HCT116 (cell line): ENCODE data around the gene GRIK4. TPM values are rescaled to one million over a fixed set of nuclear protein-coding genes. Genes with fewer than 3 reads are reported as not detected.

Experiments
- ATAC-seq: fragments of 200-7000 bp; cut with Tn5 transposase; 2 replicates; pipeline ENCODE4 v1.9.1; 2020; ENCODE audit warnings: mild to moderate bottlenecking, moderate library complexity
- BruUV-seq: library from RNA; stranded (reverse); fragments of 400-500 nt; replicated peaks from 2 replicates; lab custom pipeline; 2021; lab: Mats Ljungman, UMichigan
- CTCF ChIA-PET: fragments of 300-600 bp; sonication (Branson Sonifier 250); formaldehyde crosslinking; loops from one replicate; lab custom pipeline; 2021; ENCODE audit warnings: antibody characterized with exemption; lab: Charles Lee
- POLR2A ChIA-PET: fragments of 300-600, 350-600 bp; sonication (Branson Sonifier 250); formaldehyde crosslinking; loops from one replicate; lab custom pipeline; 2021; ENCODE audit warnings: antibody characterized with exemption; lab: Charles Lee
- RAD21 ChIA-PET, 2 experiments: fragments of 300-600 bp; sonication (Branson Sonifier 250); formaldehyde crosslinking; loops; one replicate each; lab custom pipeline; 2023; ENCODE audit warnings: low total read pairs in 2 of 2; ENCODE audit not compliant: uncharacterized antibody in 2 of 2, unreplicated experiment in 2 of 2, low non-redundant PET in 1 of 2; lab: Charles Lee
- DNase-seq: peaks from one replicate; pipeline ENCODE4 v3.0.0-alpha.2; 2010; ENCODE audit warnings: low read depth, low spot score
- H2AFZ ChIP-seq: fragments of 200-600 bp; shearing (Covaris generic), sonication (generic); 2 replicates; pipeline ENCODE4 v1.6.1; 2017; ENCODE audit warnings: low read depth, mixed run types, mixed read lengths, antibody characterized with exemption, low read length; ENCODE audit not compliant: poor library complexity, severe bottlenecking
- H3K27ac ChIP-seq: 2 replicates; pipeline ENCODE4 v1.5.1; 2012; ENCODE audit warnings: low read depth, low read length
- H3K27me3 ChIP-seq: fragments of 200-600 bp; sonication (generic); 2 replicates; pipeline ENCODE4 v1.6.1; 2016; ENCODE audit warnings: mixed run types, low read length, mixed read lengths; ENCODE audit not compliant: insufficient read depth
- H3K36me3 ChIP-seq, 2 experiments: fragments of 200-500 bp in 1 of 2; fragments of 200-600 bp in 1 of 2; sonication (Bioruptor generic) in 1 of 2; sonication (generic) in 1 of 2; 2 replicates each; pipeline versions ENCODE4 v1.5.1 to v1.6.1; 2014 to 2016; ENCODE audit warnings: low read length in 2 of 2, inconsistent platforms in 1 of 2, mixed read lengths in 1 of 2, mixed run types in 1 of 2; ENCODE audit not compliant: insufficient read depth in 2 of 2, control insufficient read depth in 1 of 2
- H3K4me1 ChIP-seq, 2 experiments: fragments of 200-600 bp in 1 of 2; sonication (generic) in 1 of 2; 2 replicates each; pipeline versions ENCODE4 v1.5.1 to v1.6.1; 2012 to 2017; ENCODE audit warnings: low read length in 2 of 2, inconsistent platforms in 1 of 2, mild to moderate bottlenecking in 1 of 2, mixed read lengths in 1 of 2, mixed run types in 1 of 2, moderate library complexity in 1 of 2; ENCODE audit not compliant: insufficient read depth in 2 of 2, control insufficient read depth in 1 of 2
- H3K4me2 ChIP-seq: fragments of 200-600 bp; sonication (generic); 2 replicates; pipeline ENCODE4 v1.6.1; 2017; ENCODE audit warnings: mixed run types, low read length, mixed read lengths
- H3K4me3 ChIP-seq, 2 experiments: fragments of 200-600 bp in 1 of 2; sonication (generic) in 1 of 2; replicated peaks in 1 of 2; 2 replicates each; pipeline ENCODE4 v1.5.1; 2011 to 2016; ENCODE audit warnings: low read length in 2 of 2, control low read depth in 1 of 2, low read depth in 1 of 2, mild to moderate bottlenecking in 1 of 2, mixed read lengths in 1 of 2, mixed run types in 1 of 2
- H3K79me2 ChIP-seq: fragments of 200-600 bp; sonication (generic); 2 replicates; pipeline ENCODE4 v1.6.1; 2017; ENCODE audit warnings: mild to moderate bottlenecking, mixed run types, low read length, moderate library complexity, mixed read lengths; ENCODE audit not compliant: insufficient read depth
- H3K9ac ChIP-seq: fragments of 200-600 bp; sonication (generic); 2 replicates; pipeline ENCODE4 v1.6.1; 2016; ENCODE audit warnings: low read length, mixed read lengths
- H3K9me2 ChIP-seq: fragments of 200-600 bp; sonication (generic), shearing (Covaris generic); 2 replicates; pipeline ENCODE4 v1.6.1; 2017; ENCODE audit warnings: mixed run types, mild to moderate bottlenecking, moderate library complexity; ENCODE audit not compliant: insufficient read depth
- H3K9me3 ChIP-seq, 2 experiments: fragments of 200-500 bp in 1 of 2; fragments of 200-600 bp in 1 of 2; sonication (Bioruptor generic) in 1 of 2; sonication (generic) in 1 of 2; 2 replicates each; pipeline ENCODE4 v1.6.1; 2014 to 2017; ENCODE audit warnings: low read length in 2 of 2, mixed read lengths in 2 of 2, inconsistent platforms in 1 of 2, low read depth in 1 of 2, mild to moderate bottlenecking in 1 of 2, mixed run types in 1 of 2, moderate library complexity in 1 of 2; ENCODE audit not compliant: control insufficient read depth in 1 of 2, insufficient read depth in 1 of 2
- H4K20me1 ChIP-seq: fragments of 200-600 bp; sonication (generic), shearing (Covaris generic); 2 replicates; pipeline ENCODE4 v1.6.1; 2017; ENCODE audit warnings: mixed run types, mild to moderate bottlenecking, moderate library complexity; ENCODE audit not compliant: insufficient read depth
- ATF3 ChIP-seq: IDR thresholded peaks from 2 replicates; pipeline ENCODE4 v1.6.1; 2012
- CBX3 ChIP-seq: IDR thresholded peaks from 2 replicates; pipeline ENCODE4 v1.6.1; 2012; ENCODE audit warnings: low read depth
- CTCF ChIP-seq, 3 experiments: fragments of 200-600 bp in 1 of 3; sonication (generic) in 1 of 3; IDR thresholded peaks in 2 of 3; conservative IDR thresholded peaks in 1 of 3; 2 replicates each; pipeline ENCODE4 v1.5.1; 2012 to 2017; ENCODE audit warnings: low read depth in 2 of 3, low read length in 2 of 3, antibody characterized with exemption in 1 of 3, borderline replicate concordance in 1 of 3, control low read depth in 1 of 3, mild to moderate bottlenecking in 1 of 3, mixed read lengths in 1 of 3, mixed run types in 1 of 3, moderate library complexity in 1 of 3; ENCODE audit not compliant: insufficient read depth in 1 of 3
- EGR1 ChIP-seq: IDR thresholded peaks from 2 replicates; pipeline ENCODE4 v1.6.1; 2012; ENCODE audit warnings: low read depth
- EZH2 ChIP-seq: fragments of 200-600 bp; sonication (generic); IDR thresholded peaks from 2 replicates; pipeline ENCODE4 v1.6.1; 2017; ENCODE audit warnings: antibody characterized with exemption, mixed run types
- EZH2phosphoT487 ChIP-seq: fragments of 200-600 bp; IDR thresholded peaks from 2 replicates; pipeline ENCODE4 v1.6.1; 2018; ENCODE audit warnings: antibody characterized with exemption, borderline replicate concordance
- FOSL1 ChIP-seq: IDR thresholded peaks from 2 replicates; pipeline ENCODE4 v1.6.1; 2012; ENCODE audit warnings: low read depth
- JUND ChIP-seq: IDR thresholded peaks from 2 replicates; pipeline ENCODE4 v1.6.1; 2012
- MAX ChIP-seq: IDR thresholded peaks from 2 replicates; pipeline ENCODE4 v1.6.1; 2012
- POLR2A ChIP-seq: IDR thresholded peaks from 2 replicates; pipeline ENCODE4 v1.7.0; 2011; ENCODE audit warnings: borderline replicate concordance; ENCODE audit not compliant: insufficient read depth, insufficient read length; ENCODE audit errors: extremely low read depth
- POLR2AphosphoS5 ChIP-seq: IDR thresholded peaks from 2 replicates; pipeline ENCODE4 v1.6.1; 2011; ENCODE audit warnings: mild to moderate bottlenecking, low read depth, low read length, moderate library complexity
- RAD21 ChIP-seq: IDR thresholded peaks from 2 replicates; pipeline ENCODE4 v1.6.1; 2012; ENCODE audit warnings: low read depth, mild to moderate bottlenecking
- SIN3A ChIP-seq: IDR thresholded peaks from 2 replicates; pipeline ENCODE4 v1.6.1; 2012; ENCODE audit warnings: low read depth
- SP1 ChIP-seq: IDR thresholded peaks from 2 replicates; pipeline ENCODE4 v1.6.1; 2012; ENCODE audit warnings: low read depth
- TCF7L2 ChIP-seq: IDR thresholded peaks from 2 replicates; pipeline ENCODE4 v1.7.0; 2011; ENCODE audit warnings: borderline replicate concordance, inconsistent platforms; ENCODE audit not compliant: insufficient read depth, insufficient read length; ENCODE audit errors: extremely low read depth
- YY1 ChIP-seq: IDR thresholded peaks from 2 replicates; pipeline ENCODE4 v1.6.1; 2011; ENCODE audit warnings: low read length, low read depth, moderate library complexity, mild to moderate bottlenecking; ENCODE audit not compliant: insufficient replicate concordance; ENCODE audit errors: extremely low read depth
- ZFX ChIP-seq: fragments of 450-650 bp; IDR thresholded peaks from 2 replicates; pipeline ENCODE4 v1.6.1; 2017
- ZNF274 ChIP-seq: fragments of 200-500 bp; sonication (Bioruptor generic); IDR thresholded peaks from 2 replicates; pipeline ENCODE4 v1.6.1; 2014; ENCODE audit warnings: mild to moderate bottlenecking, low read depth, low read length, inconsistent platforms
- intact Hi-C: fragments of 100-400 bp; cut with micrococcal nuclease; formaldehyde crosslinking; loops from 2 replicates; pipeline ENCODE4 v1.10.0; 2022
- total RNA-seq: library from RNA; stranded (reverse); gene quantifications from one replicate; pipeline ENCODE4 v1.2.1, GENCODE V29; 2021; ENCODE audit not compliant: unreplicated experiment

Gene GRIK4
- total RNA-seq, 1 experiment from 2014 or later: 0.52 TPM

- DNase-seq: no peak
- Histone ChIP-seq H3K9me3 (no peaks in the 10 kb centered on the region), H3K79me2 (no peaks in the 10 kb centered on the region), H3K27ac (no peak overlapping the region), H3K4me1 (peaks cover 7 to 8% of the 10 kb centered on the region in 2 experiments), H2AFZ (no peak overlapping the region), H3K4me3 (no peak overlapping the region), H3K27me3 (no peaks in the 10 kb centered on the region), H4K20me1 (no peaks in the 10 kb centered on the region), H3K4me2 (no peak overlapping the region), H3K36me3 (no peaks in the 10 kb centered on the region), H3K9me2 (no peaks in the 10 kb centered on the region), H3K9ac (no peak overlapping the region)
- intact Hi-C loops: no loop called here
- RAD21 ChIA-PET: no interaction called here
- CTCF ChIA-PET: interaction anchor here (1.4 kb wide), 1 partner anchor 11 kb away, joined by 4 read pairs; no protein-coding TSS in a partner anchor
- POLR2A ChIA-PET: interaction anchor here (1.6 kb wide), 1 partner anchor 12 kb away, joined by 5 read pairs; no protein-coding TSS in a partner anchor
- TF ChIP-seq EZH2: no peak
- no peak for TF ChIP-seq EZH2phosphoT487
- no peak for TF ChIP-seq FOSL1
- no peak for TF ChIP-seq POLR2AphosphoS5
- no peak for TF ChIP-seq MAX
- TF ChIP-seq JUND: no peak
- no peak for TF ChIP-seq YY1
- TF ChIP-seq TCF7L2: no peak
- no peak for TF ChIP-seq SIN3A
- no peak for TF ChIP-seq CTCF (IDR thresholded peaks at IDR 0.05 in 2 of 3, conservative IDR thresholded peaks at IDR 0.05 in 1 of 3; ENCODE audit: borderline replicate concordance in 1 of 3, insufficient read depth in 1 of 3, low read depth in 2 of 3, low read length in 2 of 3)
- TF ChIP-seq SP1: no peak
- TF ChIP-seq ATF3: no peak
- no peak for TF ChIP-seq ZNF274
- TF ChIP-seq ZFX: no peak
- no peak for TF ChIP-seq CBX3
- TF ChIP-seq RAD21: no peak
- TF ChIP-seq EGR1: no peak
- TF ChIP-seq POLR2A: no peak
- TF ChIP-seq, all 23 proteins: peak for 0
- BruUV-seq: no TSS peak
- no peak for ATAC-seq
Observed at GRCh38 chr11:120558744-120559431, 47.3 kb downstream of the GRIK4 start.
